ENCODE results near the gene FGFR2. TPM values are rescaled to one million over a fixed set of nuclear protein-coding genes. Genes with fewer than 3 reads are reported as not detected.

FGFR2 gene
- total RNA-seq, 1 experiment from 2014 or later, result not detected

DNA sequence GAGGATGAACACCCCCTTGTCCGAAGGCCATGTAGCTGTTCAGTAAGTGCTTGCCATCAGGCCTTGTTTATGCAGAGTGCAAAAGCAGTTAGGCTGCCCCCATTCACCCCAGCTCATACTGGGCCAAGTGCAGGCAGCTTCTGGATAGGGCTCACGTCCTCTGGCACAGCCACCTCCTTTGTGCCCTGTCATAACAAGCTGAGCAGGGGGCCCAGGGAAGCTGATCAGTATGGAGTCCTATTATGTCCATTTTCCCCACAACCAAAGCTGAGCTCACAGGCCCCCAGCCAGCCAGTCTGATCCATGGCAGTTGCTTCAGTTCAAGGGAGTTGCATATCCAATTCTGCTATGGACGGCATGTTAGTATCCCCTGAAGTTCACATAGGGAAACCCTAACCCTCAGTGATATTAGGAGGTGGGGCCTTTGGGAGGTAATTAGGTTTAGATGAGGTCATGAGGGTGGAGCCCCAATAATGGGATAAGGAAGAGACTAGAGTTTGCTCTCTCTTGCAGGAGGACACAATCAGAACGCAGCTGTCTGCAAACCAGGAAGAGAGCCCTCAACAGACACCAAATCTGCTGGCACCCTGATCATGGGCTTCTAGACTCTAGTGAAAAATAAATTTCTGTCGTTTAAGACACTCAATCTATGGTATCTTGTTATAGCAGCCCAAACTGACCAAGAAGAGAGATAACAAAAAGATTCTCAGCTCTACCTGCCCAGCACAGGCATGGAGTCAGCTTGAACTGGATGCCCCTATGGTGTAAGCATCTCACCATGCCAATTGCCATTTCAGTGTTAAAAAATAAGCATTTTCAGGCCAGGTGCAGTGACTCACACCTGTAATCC is 155.9 kb downstream of the FGFR2 start:
- Histone ChIP-seq H3K4me3 (ENCODE audit: low read length) (no peak overlapping the region), H3K9me3 (ENCODE audit: low read length) (no peaks in the 10 kb centered on the region), H3K9me2 (replicated peaks; ENCODE audit: insufficient read depth, low read length) (no peaks in the 10 kb centered on the region), H3K4me1 (ENCODE audit: low read length) (no peaks in the 10 kb centered on the region), H3K9ac (ENCODE audit: low read length) (no peak overlapping the region), H3K27me3 (ENCODE audit: low read length) (no peaks in the 10 kb centered on the region), H3K27ac (ENCODE audit: low read length) (no peak overlapping the region), H4K20me1 (ENCODE audit: insufficient read depth, low read depth, low read length) (no peaks in the 10 kb centered on the region), H2AFZ (ENCODE audit: low read length) (no peak overlapping the region), H3K36me3 (ENCODE audit: insufficient read depth, low read length) (no peaks in the 10 kb centered on the region), H3K79me2 (ENCODE audit: low read length) (no peaks in the 10 kb centered on the region), H3K4me2 (ENCODE audit: low read depth, low read length, poor library complexity, severe bottlenecking) (no peak overlapping the region)
- DNase-seq, result no peak

DNA sequence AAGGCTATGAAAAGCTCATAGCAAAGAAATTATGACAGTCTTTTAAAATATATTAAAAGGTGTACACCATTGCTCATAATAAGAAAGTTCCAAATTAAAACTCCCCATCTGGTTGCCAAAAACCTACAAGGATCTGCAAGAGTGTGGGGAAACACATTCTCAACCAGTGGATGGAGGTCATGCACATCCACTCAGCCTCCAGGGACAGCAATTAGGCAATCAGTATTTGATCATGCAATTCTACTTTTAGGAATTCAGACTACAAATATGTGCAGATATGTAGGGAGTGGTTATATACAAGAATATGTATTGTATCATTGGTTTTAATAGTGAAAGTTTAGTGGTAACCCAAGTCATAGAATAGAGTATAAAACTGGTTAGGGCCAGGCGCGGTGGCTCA is 157.8 kb downstream of the FGFR2 start:
- no peak overlapping the region for H2AFZ ChIP-seq (ENCODE audit: low read length)
- no peak for DNase-seq
- no peaks in the 10 kb centered on the region for H3K36me3 ChIP-seq (ENCODE audit: insufficient read depth, low read length)
- H3K79me2 ChIP-seq (ENCODE audit: low read length), result no peaks in the 10 kb centered on the region
- H3K9me3 ChIP-seq (ENCODE audit: low read length), result no peaks in the 10 kb centered on the region
- H3K4me3 ChIP-seq (ENCODE audit: low read length), result no peak overlapping the region
- no peaks in the 10 kb centered on the region for H3K9me2 ChIP-seq (replicated peaks; ENCODE audit: insufficient read depth, low read length)
- H3K27ac ChIP-seq (ENCODE audit: low read length), result no peak overlapping the region
- no peaks in the 10 kb centered on the region for H3K27me3 ChIP-seq (ENCODE audit: low read length)
- no peak overlapping the region for H3K4me2 ChIP-seq (ENCODE audit: low read depth, low read length, poor library complexity, severe bottlenecking)
- H3K4me1 ChIP-seq (ENCODE audit: low read length), result no peaks in the 10 kb centered on the region
- H4K20me1 ChIP-seq (ENCODE audit: insufficient read depth, low read depth, low read length), result no peaks in the 10 kb centered on the region
- no peak overlapping the region for H3K9ac ChIP-seq (ENCODE audit: low read length)

DNA sequence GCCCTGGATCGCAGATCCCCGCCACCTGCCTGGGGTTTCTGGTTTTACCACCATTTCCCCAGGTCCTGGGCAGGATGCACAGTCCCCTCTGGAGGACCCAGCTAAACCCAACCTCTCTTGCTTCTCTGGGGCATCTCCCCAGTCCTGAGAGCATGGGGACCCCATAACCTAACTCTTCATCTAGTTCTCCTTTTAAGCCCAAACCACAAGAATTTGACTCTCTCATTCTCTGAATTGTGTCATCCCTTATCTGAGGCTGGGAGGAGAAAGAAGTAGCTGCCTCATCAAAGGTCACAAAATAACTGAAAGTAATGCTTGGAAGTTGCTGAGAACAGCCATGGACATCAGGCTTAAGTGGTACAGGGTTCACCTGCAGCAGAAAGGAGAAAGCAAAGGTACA is 159.9 kb downstream of the FGFR2 start:
- H3K36me3 ChIP-seq (ENCODE audit: insufficient read depth, low read length), result no peaks in the 10 kb centered on the region
- DNase-seq, result no peak
- H3K4me2 ChIP-seq (ENCODE audit: low read depth, low read length, poor library complexity, severe bottlenecking), result no peak overlapping the region
- no peaks in the 10 kb centered on the region for H3K9me3 ChIP-seq (ENCODE audit: low read length)
- H3K27me3 ChIP-seq (ENCODE audit: low read length), result no peaks in the 10 kb centered on the region
- no peaks in the 10 kb centered on the region for H3K4me1 ChIP-seq (ENCODE audit: low read length)
- H3K4me3 ChIP-seq (ENCODE audit: low read length), result no peak overlapping the region
- no peaks in the 10 kb centered on the region for H3K79me2 ChIP-seq (ENCODE audit: low read length)
- H4K20me1 ChIP-seq (ENCODE audit: insufficient read depth, low read depth, low read length), result no peaks in the 10 kb centered on the region
- H2AFZ ChIP-seq (ENCODE audit: low read length), result no peak overlapping the region
- H3K9me2 ChIP-seq (replicated peaks; ENCODE audit: insufficient read depth, low read length), result no peaks in the 10 kb centered on the region
- no peak overlapping the region for H3K9ac ChIP-seq (ENCODE audit: low read length)
- H3K27ac ChIP-seq (ENCODE audit: low read length), result no peak overlapping the region

GRCh38 chr10:121437596-121437995 is 160.6 kb downstream of the FGFR2 start:
- Histone ChIP-seq H3K4me1 (ENCODE audit: low read length) (no peaks in the 10 kb centered on the region), H3K27me3 (ENCODE audit: low read length) (no peaks in the 10 kb centered on the region), H3K4me3 (ENCODE audit: low read length) (no peak overlapping the region), H2AFZ (ENCODE audit: low read length) (no peak overlapping the region), H3K9ac (ENCODE audit: low read length) (no peak overlapping the region), H3K79me2 (ENCODE audit: low read length) (no peaks in the 10 kb centered on the region), H3K36me3 (ENCODE audit: insufficient read depth, low read length) (no peaks in the 10 kb centered on the region), H4K20me1 (ENCODE audit: insufficient read depth, low read depth, low read length) (no peaks in the 10 kb centered on the region), H3K27ac (ENCODE audit: low read length) (no peak overlapping the region), H3K9me2 (replicated peaks; ENCODE audit: insufficient read depth, low read length) (no peaks in the 10 kb centered on the region), H3K4me2 (ENCODE audit: low read depth, low read length, poor library complexity, severe bottlenecking) (no peak overlapping the region), H3K9me3 (ENCODE audit: low read length) (no peaks in the 10 kb centered on the region)
- no peak for DNase-seq

DNA sequence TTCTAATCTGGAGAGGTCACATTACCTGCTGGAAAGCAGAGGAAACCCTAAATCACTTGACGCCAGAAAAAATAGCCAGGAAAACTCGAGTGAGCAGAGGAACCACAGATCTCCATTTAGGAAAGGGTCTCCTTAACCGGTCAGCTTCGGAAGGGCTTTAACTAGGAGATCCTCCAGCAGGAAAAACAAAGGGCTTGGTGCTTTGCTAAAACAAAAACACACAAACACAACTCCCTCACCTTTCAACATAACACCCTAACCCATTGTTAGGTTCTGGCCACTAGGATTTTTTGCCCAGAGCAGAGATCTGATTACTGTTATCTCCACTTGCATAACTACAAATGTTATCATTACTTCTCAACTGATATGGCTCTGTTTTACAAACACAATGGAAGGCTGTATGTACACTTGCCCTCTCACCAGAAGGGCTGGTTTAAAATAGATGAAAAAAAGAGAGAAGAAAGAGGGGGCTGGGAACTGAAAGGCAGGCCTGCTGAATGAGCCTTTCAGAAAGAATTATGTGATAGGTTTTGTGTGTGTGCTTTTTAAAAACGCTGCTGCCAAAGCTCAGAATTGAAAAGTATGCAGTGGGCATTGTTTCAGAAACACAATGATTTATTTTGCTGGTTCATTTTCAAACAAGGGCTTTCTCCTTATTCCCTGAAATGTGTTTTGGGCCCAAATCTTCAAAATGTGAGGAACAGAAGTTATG is 161.5 kb downstream of the FGFR2 start:
- Histone ChIP-seq H3K27me3 (ENCODE audit: low read length) (no peaks in the 10 kb centered on the region), H3K9me2 (replicated peaks; ENCODE audit: insufficient read depth, low read length) (no peaks in the 10 kb centered on the region), H3K9ac (ENCODE audit: low read length) (no peak overlapping the region), H4K20me1 (ENCODE audit: insufficient read depth, low read depth, low read length) (no peaks in the 10 kb centered on the region), H2AFZ (ENCODE audit: low read length) (no peak overlapping the region), H3K36me3 (ENCODE audit: insufficient read depth, low read length) (no peaks in the 10 kb centered on the region), H3K4me2 (ENCODE audit: low read depth, low read length, poor library complexity, severe bottlenecking) (no peak overlapping the region), H3K79me2 (ENCODE audit: low read length) (no peaks in the 10 kb centered on the region), H3K4me3 (ENCODE audit: low read length) (no peak overlapping the region), H3K27ac (ENCODE audit: low read length) (no peak overlapping the region), H3K9me3 (ENCODE audit: low read length) (no peaks in the 10 kb centered on the region), H3K4me1 (ENCODE audit: low read length) (no peaks in the 10 kb centered on the region)
- no peak for DNase-seq

- H3K36me3 ChIP-seq (ENCODE audit: insufficient read depth, low read length), result no peaks in the 10 kb centered on the region
These were observed 162.0 kb downstream of the FGFR2 start for GRCh38 chr10:121436281-121436629.

DNA sequence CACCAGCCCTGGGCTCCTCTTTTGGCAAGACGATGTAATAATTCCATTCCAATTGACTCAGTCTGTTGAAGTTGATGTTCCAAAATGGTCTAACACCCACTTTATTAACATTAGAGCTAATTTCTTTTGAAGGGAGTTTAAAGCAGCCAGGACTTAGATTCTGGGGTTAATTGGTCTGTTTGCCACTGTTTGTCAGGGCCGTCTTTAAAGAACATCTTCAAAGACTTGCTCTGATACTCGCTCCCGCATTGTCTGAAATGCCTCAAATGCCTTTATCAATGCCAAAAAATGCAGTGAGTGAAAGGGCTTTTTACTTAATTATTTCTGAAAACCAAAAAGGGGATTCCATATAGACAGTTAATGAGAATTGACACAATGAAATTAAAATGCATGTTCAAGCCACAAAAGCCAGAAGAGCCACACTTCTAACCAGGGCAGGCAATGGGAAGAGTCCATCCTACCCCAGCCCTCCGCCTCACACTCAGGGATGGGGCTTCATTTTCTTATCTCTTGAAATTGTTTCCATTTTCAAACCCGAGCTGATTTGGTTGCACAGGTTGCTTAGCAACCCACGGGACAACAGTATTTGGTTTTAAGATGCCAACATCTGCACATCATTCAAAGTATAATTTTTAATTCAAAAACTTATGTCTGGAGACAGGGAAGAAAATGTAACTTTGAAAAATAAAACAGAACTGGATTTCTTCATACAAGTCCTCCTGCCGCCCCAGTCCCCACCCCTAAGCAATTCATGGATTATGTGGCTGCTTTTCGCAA is 163.0 kb downstream of the FGFR2 start:
- Histone ChIP-seq H3K9me2 (replicated peaks; ENCODE audit: insufficient read depth, low read length) (no peaks in the 10 kb centered on the region), H3K4me3 (ENCODE audit: low read length) (no peak overlapping the region), H3K9ac (ENCODE audit: low read length) (no peak overlapping the region)

More at GRCh38 chr10:121436281-121436629, 162.0 kb downstream of the FGFR2 start:
- H3K9ac ChIP-seq (ENCODE audit: low read length), result no peak overlapping the region
- H3K79me2 ChIP-seq (ENCODE audit: low read length), result no peaks in the 10 kb centered on the region
- H3K9me3 ChIP-seq (ENCODE audit: low read length), result no peaks in the 10 kb centered on the region
- H3K27me3 ChIP-seq (ENCODE audit: low read length), result no peaks in the 10 kb centered on the region
- no peak overlapping the region for H2AFZ ChIP-seq (ENCODE audit: low read length)
- no peak overlapping the region for H3K27ac ChIP-seq (ENCODE audit: low read length)
- H3K9me2 ChIP-seq (replicated peaks; ENCODE audit: insufficient read depth, low read length), result no peaks in the 10 kb centered on the region
- no peak overlapping the region for H3K4me2 ChIP-seq (ENCODE audit: low read depth, low read length, poor library complexity, severe bottlenecking)
- no peak for DNase-seq
- no peaks in the 10 kb centered on the region for H3K4me1 ChIP-seq (ENCODE audit: low read length)
- H3K4me3 ChIP-seq (ENCODE audit: low read length), result no peak overlapping the region
- H4K20me1 ChIP-seq (ENCODE audit: insufficient read depth, low read depth, low read length), result no peaks in the 10 kb centered on the region

GRCh38 chr10:121433965-121434364 is 164.3 kb downstream of the FGFR2 start:
- H3K4me2 ChIP-seq (ENCODE audit: low read depth, low read length, poor library complexity, severe bottlenecking), result no peak overlapping the region
- H3K9me3 ChIP-seq (ENCODE audit: low read length), result no peaks in the 10 kb centered on the region
- no peak overlapping the region for H3K27ac ChIP-seq (ENCODE audit: low read length)
- no peaks in the 10 kb centered on the region for H3K4me1 ChIP-seq (ENCODE audit: low read length)
- H2AFZ ChIP-seq (ENCODE audit: low read length), result no peak overlapping the region
- no peaks in the 10 kb centered on the region for H4K20me1 ChIP-seq (ENCODE audit: insufficient read depth, low read depth, low read length)
- H3K4me3 ChIP-seq (ENCODE audit: low read length), result no peak overlapping the region
- no peak for DNase-seq
- H3K36me3 ChIP-seq (ENCODE audit: insufficient read depth, low read length), result no peaks in the 10 kb centered on the region
- H3K9ac ChIP-seq (ENCODE audit: low read length), result no peak overlapping the region
- H3K9me2 ChIP-seq (replicated peaks; ENCODE audit: insufficient read depth, low read length), result no peaks in the 10 kb centered on the region
- no peaks in the 10 kb centered on the region for H3K27me3 ChIP-seq (ENCODE audit: low read length)
- H3K79me2 ChIP-seq (ENCODE audit: low read length), result no peaks in the 10 kb centered on the region

More for the DNA sequence above, 163.0 kb downstream of the FGFR2 start:
- no peak overlapping the region for H2AFZ ChIP-seq (ENCODE audit: low read length)
- no peak overlapping the region for H3K27ac ChIP-seq (ENCODE audit: low read length)
- H3K79me2 ChIP-seq (ENCODE audit: low read length), result no peaks in the 10 kb centered on the region
- no peaks in the 10 kb centered on the region for H3K36me3 ChIP-seq (ENCODE audit: insufficient read depth, low read length)
- H3K4me1 ChIP-seq (ENCODE audit: low read length), result no peaks in the 10 kb centered on the region
- H3K9me3 ChIP-seq (ENCODE audit: low read length), result no peaks in the 10 kb centered on the region
- no peak for DNase-seq
- H4K20me1 ChIP-seq (ENCODE audit: insufficient read depth, low read depth, low read length), result no peaks in the 10 kb centered on the region
- H3K4me2 ChIP-seq (ENCODE audit: low read depth, low read length, poor library complexity, severe bottlenecking), result no peak overlapping the region
- no peaks in the 10 kb centered on the region for H3K27me3 ChIP-seq (ENCODE audit: low read length)

Data from Karpas-422 (cell line).